Ascending aorta (tissue), 2 donors: ENCODE measurements around the gene COL20A1. TPM values are rescaled to one million over a fixed set of nuclear protein-coding genes. Genes with fewer than 3 reads are reported as not detected.

ENCODE experiments used
- DNase-seq, 2 donors: peaks; one replicate each; pipeline ENCODE4 v3.0.0-alpha.2; 2019; ENCODE audit warnings: low spot score in 2 of 2
- H3K27ac ChIP-seq, 2 donors: fragments of 200-600 bp; sonication (generic); one replicate each; pipeline ENCODE4 v1.5.1; 2016 to 2017; ENCODE audit warnings: mild to moderate bottlenecking in 1 of 2
- H3K27me3 ChIP-seq: fragments of 200-600 bp; sonication (generic); one replicate; pipeline ENCODE4 v1.5.1; 2017
- H3K36me3 ChIP-seq, 2 donors: fragments of 200-600 bp; sonication (generic); one replicate each; pipeline ENCODE4 v1.5.1; 2016
- H3K4me1 ChIP-seq, 2 donors: fragments of 200-600 bp; sonication (generic); one replicate each; pipeline ENCODE4 v1.5.1; 2016 to 2017; ENCODE audit warnings: mild to moderate bottlenecking in 1 of 2
- H3K4me3 ChIP-seq, 2 donors: fragments of 200-600 bp; sonication (generic); one replicate each; pipeline ENCODE4 v1.5.1; 2016 to 2017; ENCODE audit warnings: mild to moderate bottlenecking in 1 of 2
- H3K9me3 ChIP-seq, 2 donors: fragments of 200-600 bp; sonication (generic); one replicate each; pipeline ENCODE4 v1.5.1; 2016
- intact Hi-C: fragments of 100-400 bp; cut with DNase I; formaldehyde crosslinking; loops from one replicate; pipeline ENCODE4 v1.15.1; 2023
- total RNA-seq: library from RNA; depleted of rRNA; stranded (reverse); fragments of >200 nt; gene quantifications from one replicate; pipeline ENCODE4 v1.1.0, GENCODE V29; 2016
- TF ChIP-seq, protein P1 (sequence below), 3 experiments: fragments of 200-600 bp in 2 of 3; fragments of 450-650 bp in 1 of 3; sonication (generic) in 2 of 3; IDR thresholded peaks; one replicate each; pipeline ENCODE4 v1.5.1; 2016 to 2019; ENCODE audit warnings: antibody characterized with exemption in 3 of 3, mild to moderate bottlenecking in 1 of 3, moderate library complexity in 1 of 3

Gene COL20A1
- total RNA-seq, 1 donor from 2014 or later, result not detected

DNA sequence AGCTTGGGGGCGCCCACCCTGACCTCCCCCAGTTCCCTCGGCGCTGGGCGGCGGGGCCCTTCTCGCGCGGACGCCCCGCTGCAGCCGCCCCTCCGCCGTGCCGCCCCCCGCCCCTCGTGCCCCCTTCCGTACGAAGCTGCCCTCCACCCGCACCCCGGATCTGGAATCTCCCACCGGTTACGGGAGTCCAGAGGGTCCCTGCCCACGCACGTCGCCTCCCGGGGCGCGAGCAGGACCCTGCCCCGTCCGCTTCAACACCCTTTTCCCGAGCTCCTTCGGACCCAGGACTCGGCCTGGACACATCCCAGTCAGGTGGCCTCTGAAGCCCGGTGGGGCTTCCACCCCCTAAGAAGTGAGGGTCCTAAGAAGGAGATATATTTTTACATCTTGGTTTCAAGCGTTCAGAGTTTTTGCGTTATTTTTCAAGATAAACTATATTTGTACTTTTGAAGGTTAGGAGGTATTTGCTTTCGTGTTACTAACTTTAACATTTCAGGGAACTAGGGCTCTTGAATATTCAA, 19.9 kb upstream of the COL20A1 start:
- H3K9me3 ChIP-seq, result no peaks in the 10 kb centered on the region
- H3K4me1 ChIP-seq, result peaks cover 6 to 17% of the 10 kb centered on the region in 2 donors
- DNase-seq, result no peak
- TF ChIP-seq, protein P1, sequence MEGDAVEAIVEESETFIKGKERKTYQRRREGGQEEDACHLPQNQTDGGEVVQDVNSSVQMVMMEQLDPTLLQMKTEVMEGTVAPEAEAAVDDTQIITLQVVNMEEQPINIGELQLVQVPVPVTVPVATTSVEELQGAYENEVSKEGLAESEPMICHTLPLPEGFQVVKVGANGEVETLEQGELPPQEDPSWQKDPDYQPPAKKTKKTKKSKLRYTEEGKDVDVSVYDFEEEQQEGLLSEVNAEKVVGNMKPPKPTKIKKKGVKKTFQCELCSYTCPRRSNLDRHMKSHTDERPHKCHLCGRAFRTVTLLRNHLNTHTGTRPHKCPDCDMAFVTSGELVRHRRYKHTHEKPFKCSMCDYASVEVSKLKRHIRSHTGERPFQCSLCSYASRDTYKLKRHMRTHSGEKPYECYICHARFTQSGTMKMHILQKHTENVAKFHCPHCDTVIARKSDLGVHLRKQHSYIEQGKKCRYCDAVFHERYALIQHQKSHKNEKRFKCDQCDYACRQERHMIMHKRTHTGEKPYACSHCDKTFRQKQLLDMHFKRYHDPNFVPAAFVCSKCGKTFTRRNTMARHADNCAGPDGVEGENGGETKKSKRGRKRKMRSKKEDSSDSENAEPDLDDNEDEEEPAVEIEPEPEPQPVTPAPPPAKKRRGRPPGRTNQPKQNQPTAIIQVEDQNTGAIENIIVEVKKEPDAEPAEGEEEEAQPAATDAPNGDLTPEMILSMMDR (IDR thresholded peaks at IDR 0.05), result no peak
- intact Hi-C loops, result loop anchor here (5.0 kb wide), 1 partner anchor 1151 kb away; the partner anchor contains the start of gene LSM14B
- H3K27me3 ChIP-seq, result no peaks in the 10 kb centered on the region
- peaks cover 20 to 22% of the 10 kb centered on the region in 2 donors for H3K36me3 ChIP-seq
- H3K4me3 ChIP-seq, result peak overlapping the region; percentile 91 to 99
- H3K27ac ChIP-seq, result peak overlapping the region; percentile 52 to 56

- Histone ChIP-seq H3K27ac (no peak overlapping the region), H3K4me3 (peak overlapping the region; percentile 91 to 99), H3K36me3 (peaks cover 26 to 29% of the 10 kb centered on the region in 2 donors), H3K4me1 (peaks cover 6 to 17% of the 10 kb centered on the region in 2 donors), H3K9me3 (no peaks in the 10 kb centered on the region), H3K27me3 (no peaks in the 10 kb centered on the region)
- DNase-seq, result no peak
- intact Hi-C loops, result loop anchor here (5.0 kb wide), 1 partner anchor 1152 kb away; the partner anchor contains the start of gene LSM14B
- TF ChIP-seq, protein P1 (IDR thresholded peaks at IDR 0.05), result no peak
Observed at GRCh38 chr20:63273635-63274380, 19.2 kb upstream of the COL20A1 start.

- Histone ChIP-seq H3K27me3 (no peaks in the 10 kb centered on the region), H3K36me3 (peaks cover 34 to 37% of the 10 kb centered on the region in 2 donors), H3K27ac (no peak overlapping the region), H3K4me1 (peaks cover 6 to 17% of the 10 kb centered on the region in 2 donors), H3K9me3 (no peaks in the 10 kb centered on the region), H3K4me3 (no peak overlapping the region)
- intact Hi-C loops, result loop anchor here (5.0 kb wide), 1 partner anchor 1152 kb away; the partner anchor contains the start of gene LSM14B
- no peak for DNase-seq
- TF ChIP-seq, protein P1 (IDR thresholded peaks at IDR 0.05), result no peak
Observed at GRCh38 chr20:63274381-63275228, 18.4 kb upstream of the COL20A1 start.

DNA sequence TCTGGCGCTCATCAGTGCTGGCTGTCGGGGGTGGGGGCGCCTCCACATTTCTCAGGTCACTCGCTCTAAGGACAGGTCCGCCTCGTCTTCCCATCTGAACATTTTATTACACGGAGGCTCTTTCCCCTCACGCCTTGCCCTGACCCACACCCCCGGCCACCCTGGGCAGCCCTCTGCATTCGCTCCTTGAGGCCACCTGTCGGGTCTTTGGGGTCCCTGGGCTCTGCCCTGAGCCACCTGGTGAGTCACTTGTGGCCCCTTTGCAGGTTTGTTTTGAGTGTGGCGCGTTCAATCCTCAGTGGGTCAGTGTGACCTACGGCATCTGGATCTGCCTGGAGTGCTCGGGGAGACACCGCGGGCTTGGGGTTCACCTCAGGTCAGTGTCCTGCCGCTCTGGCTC, 17.2 kb upstream of the COL20A1 start:
- Histone ChIP-seq H3K36me3 (peaks cover 41 to 48% of the 10 kb centered on the region in 2 donors), H3K27me3 (no peaks in the 10 kb centered on the region), H3K27ac (no peak overlapping the region), H3K4me1 (peaks cover 6 to 17% of the 10 kb centered on the region in 2 donors), H3K4me3 (no peak overlapping the region), H3K9me3 (no peaks in the 10 kb centered on the region)
- intact Hi-C loops, result no loop called here
- no peak for DNase-seq
- TF ChIP-seq, protein P1 (IDR thresholded peaks at IDR 0.05), result no peak

GRCh38 chr20:63276956-63277355, 16.0 kb upstream of the COL20A1 start:
- Histone ChIP-seq H3K36me3 (peaks cover 53 to 59% of the 10 kb centered on the region in 2 donors), H3K27me3 (no peaks in the 10 kb centered on the region), H3K4me1 (peaks cover 4 to 16% of the 10 kb centered on the region in 2 donors), H3K9me3 (no peaks in the 10 kb centered on the region), H3K4me3 (no peak overlapping the region), H3K27ac (no peak overlapping the region)
- TF ChIP-seq, protein P1 (IDR thresholded peaks at IDR 0.05), result no peak
- intact Hi-C loops, result no loop called here
- no peak for DNase-seq
